Vagina (tissue), 2 donors: ENCODE data around the gene ZBTB7A.

Source experiments
- CTCF ChIP-seq, 3 experiments: fragments of 450-650 bp in 2 of 3; fragments of 200-600 bp in 1 of 3; sonication (generic) in 1 of 3; IDR thresholded peaks; one replicate each; pipeline ENCODE4 v1.5.1; 2017 to 2019; ENCODE audit warnings: antibody characterized with exemption in 3 of 3, mild to moderate bottlenecking in 2 of 3, moderate library complexity in 2 of 3
- POLR2A ChIP-seq, 2 donors: fragments of 450-650 bp; IDR thresholded peaks; one replicate each; pipeline ENCODE4 v1.6.1; 2017; ENCODE audit warnings: antibody characterized with exemption in 2 of 2, mild to moderate bottlenecking in 2 of 2, moderate library complexity in 2 of 2

GRCh38 chr19:4077800-4078684, 11.3 kb upstream of the ZBTB7A start:
- TF ChIP-seq CTCF (IDR thresholded peaks at IDR 0.05) (no peak), POLR2A (IDR thresholded peaks at IDR 0.05) (no peak)
